Suppressor macrophage treated with lipopolysaccharide for 1 hour (primary cell): ENCODE measurements around the gene GOLGA6L1.
A peak's percentile ranks its signal among the peaks of the same experiment; 100 is the strongest.
"Not testable (repeated sequence)": the region's sequence is repeated elsewhere in the genome, so short reads cannot be mapped to it uniquely, and the experiment has no call there.

Experiments used
- DNase-seq, 3 donors: peaks; one replicate each; pipeline ENCODE4 v3.0.0-alpha.2; 2020 to 2022

GOLGA6L1 gene, protein sequence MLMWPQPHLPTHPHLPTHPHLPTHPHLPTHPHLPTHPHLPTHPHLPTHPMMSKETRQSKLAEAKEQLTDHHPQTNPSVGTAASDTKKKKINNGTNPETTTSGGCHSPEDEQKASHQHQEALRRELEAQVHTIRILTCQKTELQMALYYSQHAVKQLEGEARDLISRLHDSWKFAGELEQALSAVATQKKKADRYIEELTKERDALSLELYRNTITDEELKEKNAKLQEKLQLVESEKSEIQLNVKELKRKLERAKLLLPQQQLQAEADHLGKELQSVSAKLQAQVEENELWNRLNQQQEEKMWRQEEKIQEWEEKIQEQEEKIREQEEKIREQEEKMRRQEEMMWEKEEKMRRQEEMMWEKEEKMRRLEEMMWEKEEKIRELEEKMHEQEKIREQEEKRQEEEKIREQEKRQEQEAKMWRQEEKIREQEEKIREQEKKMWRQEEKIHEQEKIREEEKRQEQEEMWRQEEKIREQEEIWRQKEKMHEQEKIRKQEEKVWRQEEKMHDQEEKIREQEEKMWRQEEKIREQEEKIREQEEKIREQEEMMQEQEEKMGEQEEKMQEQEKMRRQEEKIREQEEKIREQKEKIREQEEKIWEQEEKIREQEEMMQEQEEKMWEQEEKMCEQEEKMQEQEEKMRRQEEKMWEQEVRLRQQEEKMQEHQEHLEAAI

GRCh38 chr15:23136722-23137121 is at the start of gene GOLGA6L1:
Gene GOLGA6L1, minus strand, starts transcription at chr15:23136822. Its CDS starts 91 bp downstream, at chr15:23136731.
- not testable (repeated sequence) for DNase-seq

- DNase-seq: not testable (repeated sequence)
Observed at GRCh38 chr15:23181201-23181600, 44.6 kb upstream of the GOLGA6L1 start.

DNA sequence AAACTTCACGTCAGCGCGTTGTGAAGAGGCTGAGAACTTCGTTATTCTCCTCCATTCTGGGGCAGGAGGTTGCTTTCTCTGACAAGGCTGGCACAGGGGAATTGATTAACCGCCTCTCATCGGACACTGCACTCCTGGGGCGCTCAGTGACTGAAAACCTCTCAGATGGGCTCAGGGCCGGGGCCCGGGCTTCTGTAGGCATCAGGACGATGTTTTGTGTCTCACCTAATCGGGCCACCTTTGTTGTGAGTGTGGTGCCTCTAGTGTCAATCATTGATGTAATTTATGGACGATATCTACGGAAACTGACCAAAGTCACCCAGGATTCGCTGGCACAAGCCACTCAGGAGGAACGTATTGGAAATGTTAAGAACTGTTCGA is 43.9 kb upstream of the GOLGA6L1 start:
- not testable (repeated sequence) for DNase-seq

DNA sequence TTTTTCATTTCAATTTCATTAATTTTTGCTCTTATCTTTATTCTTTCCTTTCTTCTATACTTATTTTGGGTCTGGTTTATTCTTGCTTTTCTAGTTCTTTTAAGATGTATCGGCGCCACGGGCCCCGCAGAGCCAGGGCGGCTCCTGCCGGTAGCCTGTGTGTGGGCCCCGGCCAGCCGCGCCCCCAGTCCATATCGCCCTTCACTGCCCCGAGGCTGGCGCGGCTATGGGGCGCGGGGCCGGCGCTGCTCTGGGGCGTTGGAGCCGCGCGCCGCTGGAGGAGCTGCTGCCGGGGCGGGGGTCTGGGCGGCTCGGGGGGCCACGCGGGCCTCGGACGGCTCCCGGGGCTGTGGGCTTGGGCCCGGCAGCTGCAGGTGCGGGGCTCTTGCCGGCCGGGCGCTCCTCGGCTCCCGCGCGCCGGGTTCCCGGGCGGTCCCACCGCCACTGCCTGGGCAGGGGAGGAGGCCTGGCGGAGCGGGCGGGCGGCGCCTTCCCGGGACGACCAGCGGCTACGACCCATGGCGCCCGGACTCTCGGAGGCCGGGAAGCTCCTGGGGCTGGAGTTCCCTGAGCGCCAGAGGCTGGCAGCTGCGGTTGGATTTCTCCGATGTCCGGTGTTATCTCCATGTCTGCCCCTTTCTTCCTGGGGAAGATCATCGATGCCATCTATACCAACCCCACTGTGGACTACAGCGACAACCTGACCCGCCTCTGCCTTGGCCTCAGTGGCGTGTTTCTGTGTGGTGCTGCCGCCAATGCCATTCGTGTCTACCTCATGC is 43.3 kb upstream of the GOLGA6L1 start:
- DNase-seq: not testable (repeated sequence)

GRCh38 chr15:23176683-23177082 is 40.1 kb upstream of the GOLGA6L1 start:
- DNase-seq: not testable (repeated sequence)

GRCh38 chr15:23175606-23176005 is 39.0 kb upstream of the GOLGA6L1 start:
- not testable (repeated sequence) for DNase-seq

DNA sequence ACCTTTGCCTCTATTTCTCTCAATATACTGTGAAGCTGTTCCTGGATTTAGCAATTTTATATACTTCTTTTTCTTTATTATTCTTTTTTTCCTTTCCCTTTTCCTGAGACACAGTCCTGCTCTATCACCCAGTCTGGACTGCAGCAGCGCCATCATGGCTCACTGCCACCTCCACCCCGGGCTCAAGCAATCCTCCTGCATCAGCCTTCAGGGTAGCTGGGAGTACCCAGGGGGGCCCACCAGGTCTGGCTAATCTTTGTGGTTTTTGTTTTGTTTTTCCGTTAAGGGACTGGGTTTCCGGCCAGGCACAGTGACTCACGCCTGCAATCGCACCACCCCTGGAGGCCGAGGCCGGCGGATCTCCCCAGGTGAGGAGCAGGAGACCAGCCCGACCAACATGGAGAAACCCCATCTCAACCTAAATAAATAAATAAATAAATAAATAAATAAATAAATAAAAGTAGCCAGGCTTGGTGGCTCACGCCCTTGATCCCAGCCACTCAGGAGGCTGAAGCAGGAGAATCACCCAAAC is 38.1 kb upstream of the GOLGA6L1 start:
- not testable (repeated sequence) for DNase-seq

DNA sequence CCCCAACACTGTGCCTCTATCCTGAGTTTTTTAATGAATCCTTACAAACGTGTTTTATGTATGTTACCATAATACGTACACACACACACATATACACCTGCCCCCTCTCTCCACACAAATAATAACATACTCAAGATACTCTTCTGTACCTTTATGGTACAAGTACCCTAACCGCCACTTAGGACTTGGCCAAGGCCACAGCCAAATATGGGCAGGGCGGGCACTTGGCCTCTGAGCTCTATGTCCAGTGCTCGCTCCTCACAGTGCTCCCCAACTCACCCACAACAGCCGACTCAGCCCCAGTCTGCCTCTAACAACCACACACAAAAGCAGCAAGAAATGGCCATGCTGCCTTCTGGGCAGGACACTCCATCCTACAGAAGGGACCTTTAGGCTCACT is 3.8 kb downstream of the GOLGA6L1 start:
- not testable (repeated sequence) for DNase-seq

- no peak for DNase-seq
Observed at GRCh38 chr15:23118208-23118607, 18.4 kb downstream of the GOLGA6L1 start.

DNA sequence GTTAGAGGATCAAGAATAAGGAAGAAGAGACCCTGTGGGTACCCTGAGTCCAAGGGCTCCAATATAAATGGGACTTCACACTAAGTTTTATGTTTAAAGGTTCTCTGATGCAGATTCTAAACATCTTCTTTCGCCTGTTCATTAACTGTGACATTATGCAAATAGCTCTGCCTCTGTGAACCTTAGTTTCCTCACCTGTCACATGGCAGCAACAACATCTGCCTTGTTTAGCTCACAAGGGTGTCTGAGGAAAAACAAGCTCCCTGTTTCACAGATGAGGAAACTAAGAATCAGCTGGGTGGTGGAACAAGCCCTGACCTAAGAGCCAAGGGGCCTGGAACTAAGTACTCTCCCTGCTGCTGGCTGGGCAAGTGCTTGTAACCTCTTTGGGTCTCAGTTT is 40.8 kb downstream of the GOLGA6L1 start:
- DNase-seq: no peak

DNA sequence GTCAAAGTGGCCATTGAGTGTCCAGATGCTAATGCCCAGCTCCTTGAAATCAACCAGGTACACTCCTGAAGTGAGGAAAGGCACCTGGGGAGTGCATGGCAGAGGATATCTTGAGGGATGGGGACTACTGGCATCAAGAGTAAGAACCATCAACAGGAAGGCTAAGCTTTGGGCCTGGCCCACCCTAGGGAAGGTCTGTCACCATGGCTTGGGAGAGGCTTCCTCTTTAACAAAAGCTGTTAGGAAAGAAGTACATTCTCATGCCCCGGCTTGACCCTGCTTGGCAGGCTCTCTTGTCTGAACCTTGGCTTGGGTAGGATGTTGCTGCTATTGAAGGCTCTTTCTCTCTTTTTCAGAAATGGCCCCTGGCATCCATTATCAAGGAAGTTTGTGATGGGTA is 53.5 kb downstream of the GOLGA6L1 start:
- no peak for DNase-seq

DNA sequence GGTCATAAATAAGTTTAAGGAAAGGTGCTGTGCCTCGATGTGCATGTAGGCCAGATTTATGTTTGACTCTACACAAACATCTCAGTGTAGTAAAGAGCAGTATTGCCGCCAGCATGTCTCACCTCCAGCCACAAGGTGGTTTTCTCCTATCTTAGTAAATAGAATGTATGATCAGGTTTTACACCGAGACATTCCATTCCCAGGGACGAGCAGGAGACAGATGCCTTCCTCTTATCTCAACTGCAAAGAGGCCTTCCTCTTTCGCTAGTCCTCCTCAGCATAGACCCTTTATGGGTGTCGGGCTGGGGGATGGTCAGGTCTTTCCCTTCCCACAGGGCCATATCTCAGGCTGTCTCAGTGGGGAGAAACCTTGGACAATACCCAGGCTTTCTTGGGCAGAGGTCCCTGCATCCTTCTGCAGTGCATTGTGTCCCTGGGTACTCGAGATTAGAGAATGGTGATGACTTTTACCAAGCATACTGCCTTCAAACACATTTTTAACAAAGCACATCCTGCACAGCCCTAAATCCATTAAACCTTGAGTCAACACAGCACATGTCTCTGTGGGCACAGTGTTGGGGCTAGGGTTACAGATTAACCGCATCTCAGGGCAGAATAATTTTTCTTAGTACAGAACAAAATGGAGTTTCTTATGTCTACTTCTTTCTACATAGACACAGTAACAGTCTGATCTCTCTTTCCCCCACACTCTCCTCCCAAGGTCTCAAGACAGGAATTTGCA is 54.5 kb downstream of the GOLGA6L1 start:
- not testable (repeated sequence) for DNase-seq

DNA sequence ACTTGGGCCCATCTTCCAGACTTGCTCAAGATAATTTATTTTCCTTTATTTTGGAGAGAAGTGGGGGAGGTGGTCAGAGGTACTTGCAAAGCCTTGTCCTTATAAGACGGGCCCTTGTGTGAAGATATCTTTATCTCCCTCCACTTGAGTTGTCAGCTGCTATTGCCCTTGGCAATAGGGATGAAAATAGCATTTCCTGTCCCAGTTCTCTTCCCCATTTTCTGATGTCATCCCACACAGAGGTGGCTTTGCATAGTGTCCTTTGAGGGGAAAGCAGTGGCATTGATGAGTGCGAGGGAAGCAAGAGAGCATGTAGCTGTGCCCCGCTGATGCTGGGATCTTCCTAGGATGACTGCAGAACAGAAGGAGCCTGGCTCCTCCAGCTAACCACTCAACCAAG is 55.4 kb downstream of the GOLGA6L1 start:
- peak in 1 of 3 donors; percentile 2 for DNase-seq

DNA sequence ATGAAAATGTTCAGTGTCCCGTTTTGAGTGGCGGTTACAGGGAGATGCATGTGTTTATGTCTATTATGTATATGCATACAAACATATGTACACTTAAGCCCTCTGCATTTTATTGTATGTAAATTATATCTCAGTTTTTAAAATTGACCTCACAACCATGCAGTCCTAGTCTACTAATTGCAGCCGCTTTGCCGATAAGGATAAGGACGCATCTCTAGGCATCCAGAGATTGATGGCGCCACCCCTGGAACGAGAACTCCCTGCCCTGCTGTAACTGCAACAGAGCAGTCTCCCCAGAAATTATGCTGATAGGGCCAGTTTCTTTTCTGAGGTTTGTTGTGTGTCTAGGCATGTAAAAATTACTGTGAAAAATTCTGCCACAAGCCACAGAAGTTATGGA is 56.9 kb downstream of the GOLGA6L1 start:
- no peak for DNase-seq
